Pulmonary artery endothelial cell (primary cell): Measurements from ENCODE around the gene XPC. TPM values are rescaled to one million over a fixed set of nuclear protein-coding genes. Genes with fewer than 3 reads are reported as not detected.
"Not testable (repeated sequence)": the region's sequence is repeated elsewhere in the genome, so short reads cannot be mapped to it uniquely, and the experiment has no call there.

ENCODE experiments used
- DNase-seq: peaks from one replicate; pipeline ENCODE4 v3.0.0-alpha.2; 2011; ENCODE audit warnings: low read depth, low spot score
- total RNA-seq: library from RNA; depleted of rRNA; stranded (reverse); fragments of >200 nt; gene quantifications from 2 replicates; pipeline ENCODE4 v1.2.3, GENCODE V29; 2014

Gene XPC
- total RNA-seq, 1 donor from 2014 or later, result 45.8 TPM

GRCh38 chr3:14120921-14121448 is 57.4 kb downstream of the XPC start:
- not testable (repeated sequence) for DNase-seq

- no peak for DNase-seq
Observed at GRCh38 chr3:14120111-14120920, 58.1 kb downstream of the XPC start.

GRCh38 chr3:14119651-14120050 is 58.8 kb downstream of the XPC start:
- DNase-seq, result no peak

DNA sequence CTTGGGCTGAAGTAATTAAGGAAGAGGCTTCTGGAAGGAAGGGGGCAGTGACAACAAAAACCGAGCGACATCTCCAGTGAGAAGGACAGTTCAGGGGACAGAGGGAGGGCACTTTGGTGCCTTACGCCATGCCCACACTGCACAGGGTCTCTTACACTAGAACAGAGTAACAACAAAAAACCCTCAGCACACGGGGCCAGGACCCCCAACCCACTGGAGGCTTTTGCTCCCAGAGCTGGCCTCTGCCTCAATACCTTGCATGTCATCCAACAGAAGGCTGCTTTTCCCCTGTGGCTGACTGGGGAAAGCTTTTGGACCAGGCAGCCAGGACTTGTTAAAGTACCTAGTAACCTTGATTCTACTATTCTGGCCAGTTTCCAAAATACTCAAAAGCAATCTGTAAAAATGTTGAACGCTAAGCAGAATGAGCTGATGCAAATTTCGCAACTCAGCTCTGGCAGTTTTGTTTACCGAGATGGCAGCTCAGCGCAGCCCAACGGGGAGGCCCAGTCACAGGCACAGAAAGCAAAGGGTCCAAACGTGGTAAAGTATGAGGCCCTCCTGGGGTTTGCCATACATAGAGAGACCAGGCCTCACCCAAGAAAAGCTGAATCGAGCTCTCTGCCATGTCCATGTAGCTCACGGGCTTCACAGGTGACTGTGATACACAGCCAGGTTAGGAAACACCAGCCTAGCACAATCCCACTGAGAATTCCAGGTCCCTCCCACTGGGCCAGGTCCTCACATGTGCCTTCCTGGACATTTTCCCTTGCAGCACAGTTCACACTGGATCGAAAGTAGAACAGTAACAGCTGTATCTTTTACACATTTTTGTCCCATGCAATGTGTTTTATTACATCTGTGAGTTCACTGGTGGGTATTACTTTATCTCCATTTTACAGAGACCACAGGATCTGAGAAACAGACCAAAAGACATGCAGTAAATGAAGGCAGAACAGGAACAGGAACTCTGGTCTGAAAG is 59.7 kb downstream of the XPC start:
- DNase-seq, result no peak

- no peak for DNase-seq
Observed at GRCh38 chr3:14117468-14118399, 60.7 kb downstream of the XPC start.

DNA sequence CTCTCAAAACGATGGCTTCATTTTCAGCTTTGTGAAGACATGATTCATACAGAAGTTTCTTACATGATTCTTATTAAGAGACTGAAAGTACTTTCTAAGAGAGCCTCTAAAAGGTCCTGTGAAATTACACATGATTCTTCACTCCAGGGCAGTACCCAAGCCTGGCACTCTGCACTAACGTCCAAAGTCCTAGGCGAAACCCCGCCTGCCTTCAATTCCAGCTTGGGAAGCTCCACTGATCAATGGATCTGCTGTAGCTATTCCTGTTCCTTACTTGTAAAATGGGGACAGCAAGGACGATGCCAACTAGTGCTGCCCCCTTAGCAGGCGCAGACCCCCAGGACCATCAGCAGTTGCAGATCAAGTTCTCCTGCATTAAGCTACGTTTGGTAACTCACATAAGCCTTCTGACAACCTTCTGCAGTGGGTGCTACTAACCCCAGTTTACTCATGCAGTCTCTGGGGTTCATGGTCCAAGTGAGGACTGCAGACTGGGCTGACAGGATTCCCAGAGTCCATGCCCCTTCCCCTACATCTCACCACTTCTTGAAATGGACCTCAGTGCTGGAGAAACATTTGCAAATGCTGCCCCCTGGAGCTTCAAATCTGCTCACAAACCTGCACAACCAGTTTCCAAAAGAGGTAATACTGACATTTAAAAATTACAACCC is 64.3 kb downstream of the XPC start:
- DNase-seq, result no peak

- no peak for DNase-seq
Observed at GRCh38 chr3:14110699-14111098, 67.7 kb downstream of the XPC start.

GRCh38 chr3:14109821-14110220 is 68.6 kb downstream of the XPC start:
- not testable (repeated sequence) for DNase-seq

DNA sequence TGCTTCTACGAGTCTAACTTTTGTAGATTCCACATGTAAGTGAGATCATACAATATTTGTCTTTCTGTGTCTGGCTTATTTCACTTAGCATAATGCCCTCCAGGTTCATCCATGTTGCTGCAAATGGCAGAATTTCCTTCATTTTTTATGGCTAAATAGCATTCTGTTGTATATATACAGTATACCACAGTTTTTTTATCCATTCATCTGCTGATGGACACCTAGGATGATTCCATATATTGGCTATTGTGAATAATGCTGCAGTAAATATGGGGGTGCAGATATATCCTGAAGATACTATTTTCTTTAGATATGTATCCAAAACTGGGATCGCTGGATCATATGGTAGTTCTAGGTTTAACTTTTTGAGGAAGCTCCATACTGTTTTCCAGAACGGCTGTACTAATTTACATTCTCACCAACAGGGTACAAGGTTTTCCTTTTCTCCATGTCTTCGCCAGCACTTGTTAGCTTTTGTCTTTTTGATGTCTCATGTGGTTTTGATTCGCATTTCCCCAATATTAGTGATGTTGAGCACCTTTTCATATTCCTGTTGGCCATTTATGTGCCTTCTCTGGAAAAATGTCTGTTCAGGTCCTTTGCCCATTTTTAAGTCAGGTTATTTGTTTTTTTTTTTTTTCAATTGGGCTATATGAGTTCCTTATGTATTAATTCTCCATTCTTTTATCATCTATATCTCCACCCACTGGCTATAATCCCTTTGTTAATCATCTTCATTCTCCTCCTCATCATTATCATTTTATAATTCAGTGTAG is 80.6 kb downstream of the XPC start:
- DNase-seq, result no peak

DNA sequence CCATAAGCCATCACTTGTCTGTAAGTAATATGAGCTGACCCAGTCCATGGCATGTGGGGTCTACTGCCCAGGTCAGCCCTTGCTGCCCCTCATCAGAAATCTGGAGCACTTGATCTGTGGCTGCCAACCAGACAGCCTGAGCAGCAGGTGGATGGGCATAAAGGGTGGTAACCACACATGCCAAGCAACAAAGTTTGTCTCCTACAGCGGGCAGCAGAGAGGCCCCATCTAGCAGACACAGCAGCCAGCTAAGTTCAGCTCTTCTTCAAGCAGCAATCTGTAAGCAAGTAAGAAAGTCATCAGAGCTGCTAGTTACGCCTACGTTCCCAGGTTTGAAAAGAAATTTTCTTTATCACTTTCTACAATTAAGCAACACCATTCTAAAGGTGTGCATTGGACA is 81.7 kb downstream of the XPC start:
- DNase-seq, result no peak

Other genes starting within 250 kb of the XPC start
- gene CHCHD4, start 53.7 kb downstream of the XPC start, total RNA-seq, result 17.9 and 20.4 TPM in 2 replicates
- gene TMEM43, start 53.5 kb downstream of the XPC start, total RNA-seq, result 103 and 145 TPM in 2 replicates
- 8.8 and 9.5 TPM in 2 replicates for gene LSM3, start 216 bp upstream of the XPC start, total RNA-seq
- gene SLC6A6, start 224.0 kb upstream of the XPC start, total RNA-seq, result 22.3 and 28.8 TPM in 2 replicates